ENCODE results near the gene NR2C1.

DNA sequence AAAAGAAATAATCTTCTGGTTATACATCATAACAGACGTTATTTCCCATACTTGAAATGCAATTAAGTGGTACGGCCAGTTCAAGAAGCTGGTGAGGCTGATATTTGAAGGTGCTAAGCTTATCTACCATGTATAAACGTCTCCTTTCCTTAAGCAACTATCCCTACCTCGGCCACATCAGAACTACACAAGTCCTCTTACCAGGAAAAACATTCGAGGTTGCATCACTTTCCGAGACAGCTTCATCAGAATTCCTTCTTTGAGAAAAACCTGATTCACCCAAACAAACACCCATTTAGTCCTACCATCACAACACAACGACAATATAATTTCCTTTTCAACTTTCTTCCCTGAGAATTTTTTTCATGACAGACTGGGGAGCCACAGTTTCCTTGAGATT lies 33.9 kb upstream of the NR2C1 start:
- TF ChIP-seq, protein P1, sequence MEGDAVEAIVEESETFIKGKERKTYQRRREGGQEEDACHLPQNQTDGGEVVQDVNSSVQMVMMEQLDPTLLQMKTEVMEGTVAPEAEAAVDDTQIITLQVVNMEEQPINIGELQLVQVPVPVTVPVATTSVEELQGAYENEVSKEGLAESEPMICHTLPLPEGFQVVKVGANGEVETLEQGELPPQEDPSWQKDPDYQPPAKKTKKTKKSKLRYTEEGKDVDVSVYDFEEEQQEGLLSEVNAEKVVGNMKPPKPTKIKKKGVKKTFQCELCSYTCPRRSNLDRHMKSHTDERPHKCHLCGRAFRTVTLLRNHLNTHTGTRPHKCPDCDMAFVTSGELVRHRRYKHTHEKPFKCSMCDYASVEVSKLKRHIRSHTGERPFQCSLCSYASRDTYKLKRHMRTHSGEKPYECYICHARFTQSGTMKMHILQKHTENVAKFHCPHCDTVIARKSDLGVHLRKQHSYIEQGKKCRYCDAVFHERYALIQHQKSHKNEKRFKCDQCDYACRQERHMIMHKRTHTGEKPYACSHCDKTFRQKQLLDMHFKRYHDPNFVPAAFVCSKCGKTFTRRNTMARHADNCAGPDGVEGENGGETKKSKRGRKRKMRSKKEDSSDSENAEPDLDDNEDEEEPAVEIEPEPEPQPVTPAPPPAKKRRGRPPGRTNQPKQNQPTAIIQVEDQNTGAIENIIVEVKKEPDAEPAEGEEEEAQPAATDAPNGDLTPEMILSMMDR (IDR thresholded peaks at IDR 0.05), result no peak
- TF ChIP-seq POLR2A (IDR thresholded peaks at IDR 0.05), result no peak
